SK-N-SH treated with all-trans-retinoic acid at 6 μM for 48 hours (cell line): ENCODE measurements around the gene MAML3.

Source experiments
- ATAC-seq: fragments of 200-7000 bp; cut with Tn5 transposase; 3 replicates; pipeline ENCODE4 v1.9.1; 2020; ENCODE audit warnings: mild to moderate bottlenecking, moderate library complexity
- ARNTL ChIP-seq: fragments of 450-650 bp; formaldehyde crosslinking; IDR thresholded peaks from 2 replicates; pipeline ENCODE4 v1.5.0; 2020; ENCODE audit warnings: low read depth, mild to moderate bottlenecking, moderate library complexity, borderline replicate concordance
- BACH2 ChIP-seq: fragments of 250-450 bp; sonication (Bioruptor Pico); IDR thresholded peaks from 2 replicates; pipeline ENCODE4 v1.9.0; 2021; ENCODE audit warnings: mild to moderate bottlenecking, borderline replicate concordance
- CREB5 ChIP-seq: fragments of 250-450 bp; sonication (Bioruptor Pico); IDR thresholded peaks from 2 replicates; pipeline ENCODE4 v1.5.1; 2020; ENCODE audit warnings: low read depth, mild to moderate bottlenecking, moderate library complexity
- CSRNP3 ChIP-seq: fragments of 250-450 bp; sonication (Bioruptor Pico); IDR thresholded peaks from 2 replicates; pipeline ENCODE4 v1.5.1; 2021; ENCODE audit warnings: mild to moderate bottlenecking, moderate library complexity
- ISL1 ChIP-seq: fragments of 250-450 bp; sonication (Bioruptor Pico); IDR thresholded peaks from 2 replicates; pipeline ENCODE4 v2.1.2; 2022; ENCODE audit warnings: mild to moderate bottlenecking, moderate library complexity
- OSR1 ChIP-seq: fragments of 250-450 bp; sonication (Bioruptor Pico); IDR thresholded peaks from 2 replicates; pipeline ENCODE4 v1.8.0; 2022; ENCODE audit warnings: moderate library complexity, mild to moderate bottlenecking, inconsistent platforms
- PATZ1 ChIP-seq: fragments of 250-450 bp; sonication (Bioruptor Pico); IDR thresholded peaks from 2 replicates; pipeline ENCODE4 v1.8.0; 2020; ENCODE audit warnings: mild to moderate bottlenecking, moderate library complexity, borderline replicate concordance
- POU6F1 ChIP-seq: fragments of 250-450 bp; sonication (Bioruptor Pico); IDR thresholded peaks from 2 replicates; pipeline ENCODE4 v1.8.0; 2021; ENCODE audit warnings: low read depth, mild to moderate bottlenecking, moderate library complexity, borderline replicate concordance
- PPARA ChIP-seq: fragments of 250-450 bp; sonication (Bioruptor Pico); IDR thresholded peaks from 2 replicates; pipeline ENCODE4 v1.5.0; 2020; ENCODE audit warnings: mild to moderate bottlenecking, borderline replicate concordance
- RARB ChIP-seq: fragments of 250-450 bp; sonication (Bioruptor Pico); IDR thresholded peaks from 2 replicates; pipeline ENCODE4 v1.8.0; 2021; ENCODE audit warnings: mild to moderate bottlenecking, moderate library complexity
- SNAI2 ChIP-seq: fragments of 250-450 bp; sonication (Bioruptor Pico); IDR thresholded peaks from 2 replicates; pipeline ENCODE4 v1.5.0; 2020; ENCODE audit warnings: mild to moderate bottlenecking, moderate library complexity
- TCF4 ChIP-seq: fragments of 250-450 bp; sonication (Bioruptor Pico); IDR thresholded peaks from 2 replicates; pipeline ENCODE4 v1.8.0; 2021; ENCODE audit warnings: mild to moderate bottlenecking, moderate library complexity, borderline replicate concordance
- TOX ChIP-seq: fragments of 250-450 bp; sonication (Bioruptor Pico); IDR thresholded peaks from 2 replicates; pipeline ENCODE4 v1.8.0; 2021; ENCODE audit warnings: mild to moderate bottlenecking, moderate library complexity, borderline replicate concordance
- TSHZ2 ChIP-seq: fragments of 250-450 bp; sonication (Bioruptor Pico); IDR thresholded peaks from 2 replicates; pipeline ENCODE4 v1.5.0; 2020; ENCODE audit warnings: mild to moderate bottlenecking, moderate library complexity
- ZC3H10 ChIP-seq: fragments of 250-450 bp; sonication (Bioruptor Pico); IDR thresholded peaks from 2 replicates; pipeline ENCODE4 v1.5.1; 2021; ENCODE audit warnings: mild to moderate bottlenecking, moderate library complexity
- ZFP3 ChIP-seq: fragments of 250-450 bp; sonication (Bioruptor Pico); IDR thresholded peaks from 2 replicates; pipeline ENCODE4 v1.5.0; 2020; ENCODE audit warnings: mild to moderate bottlenecking, moderate library complexity
- ZFP30 ChIP-seq: fragments of 450-650 bp; formaldehyde crosslinking; IDR thresholded peaks from 2 replicates; pipeline ENCODE4 v1.5.0; 2022; ENCODE audit warnings: mild to moderate bottlenecking, moderate library complexity
- ZNF565 ChIP-seq: fragments of 450-650 bp; formaldehyde crosslinking; conservative IDR thresholded peaks from 2 replicates; pipeline ENCODE4 v1.5.0; 2020; ENCODE audit warnings: low read depth, mild to moderate bottlenecking, moderate library complexity
- ZNF70 ChIP-seq: fragments of 450-650 bp; formaldehyde crosslinking; IDR thresholded peaks from 2 replicates; pipeline ENCODE4 v1.5.0; 2020; ENCODE audit warnings: mild to moderate bottlenecking, moderate library complexity
- ZNF8 ChIP-seq: fragments of 450-650 bp; formaldehyde crosslinking; IDR thresholded peaks from 2 replicates; pipeline ENCODE4 v1.5.0; 2020; ENCODE audit warnings: mild to moderate bottlenecking, moderate library complexity

The MAML3 gene

GRCh38 chr4:140126261-140126660 lies 27.7 kb downstream of the MAML3 start:
- no peak for ATAC-seq
- no peak for TF ChIP-seq PATZ1
- TF ChIP-seq PPARA (CRISPR knock-in tag), result no peak
- TF ChIP-seq RARB (CRISPR knock-in tag), result no peak

GRCh38 chr4:140125374-140125773 lies 28.6 kb downstream of the MAML3 start:
- TF ChIP-seq CREB5 (CRISPR knock-in tag) (no peak), SNAI2 (CRISPR knock-in tag) (no peak), ZNF70 (CRISPR knock-in tag) (no peak), PPARA (CRISPR knock-in tag) (no peak), ARNTL (no peak), ISL1 (CRISPR knock-in tag) (no peak), ZFP30 (CRISPR knock-in tag) (no peak), ZC3H10 (CRISPR knock-in tag) (no peak), OSR1 (no peak), TOX (CRISPR knock-in tag) (no peak)
- no peak for ATAC-seq

GRCh38 chr4:140123666-140124377 lies 30.2 kb downstream of the MAML3 start:
- TF ChIP-seq POU6F1 (CRISPR knock-in tag), result no peak
- no peak for ATAC-seq

- TF ChIP-seq POU6F1 (CRISPR knock-in tag) (no peak), ZNF8 (CRISPR knock-in tag) (no peak), ZFP30 (CRISPR knock-in tag) (no peak), BACH2 (CRISPR knock-in tag) (no peak), ZFP3 (CRISPR knock-in tag) (no peak), SNAI2 (CRISPR knock-in tag) (no peak), OSR1 (no peak), CREB5 (CRISPR knock-in tag) (no peak), PATZ1 (no peak), TSHZ2 (CRISPR knock-in tag) (no peak), CSRNP3 (CRISPR knock-in tag) (no peak), ZNF565 (no peak), TOX (CRISPR knock-in tag) (no peak), TCF4 (no peak), ISL1 (CRISPR knock-in tag) (no peak)
- ATAC-seq, result no peak
Observed at GRCh38 chr4:140122891-140123290, 31.1 kb downstream of the MAML3 start.
